Endothelial cell (in vitro differentiated cells): Measurements from ENCODE around the gene HDAC5. TPM values are rescaled to one million over a fixed set of nuclear protein-coding genes. Genes with fewer than 3 reads are reported as not detected.
A peak's percentile ranks its signal among the peaks of the same experiment; 100 is the strongest.
"Not testable (repeated sequence)": the region's sequence is repeated elsewhere in the genome, so short reads cannot be mapped to it uniquely, and the experiment has no call there.

Source experiments
- DNase-seq: peaks from one replicate; pipeline ENCODE4 v3.0.0; 2021; ENCODE audit warnings: low spot score
- H3K27ac Mint-ChIP-seq: one replicate; pipeline ENCODE4 v1.8.0; 2021; ENCODE audit warnings: mixed read lengths, inconsistent platforms; ENCODE audit not compliant: unreplicated experiment
- H3K27me3 Mint-ChIP-seq: one replicate; pipeline ENCODE4 v1.8.0; 2021; ENCODE audit warnings: mild to moderate bottlenecking, moderate library complexity, mixed read lengths, inconsistent platforms; ENCODE audit not compliant: unreplicated experiment
- H3K36me3 Mint-ChIP-seq: one replicate; pipeline ENCODE4 v1.8.0; 2021; ENCODE audit warnings: mild to moderate bottlenecking, low read depth, mixed read lengths, inconsistent platforms; ENCODE audit not compliant: unreplicated experiment
- H3K4me1 Mint-ChIP-seq: one replicate; pipeline ENCODE4 v1.8.0; 2021; ENCODE audit warnings: mild to moderate bottlenecking, mixed read lengths, inconsistent platforms; ENCODE audit not compliant: unreplicated experiment
- H3K4me3 Mint-ChIP-seq: one replicate; pipeline ENCODE4 v1.8.0; 2021; ENCODE audit warnings: mild to moderate bottlenecking, mixed read lengths, inconsistent platforms; ENCODE audit not compliant: unreplicated experiment
- H3K9me3 Mint-ChIP-seq: one replicate; pipeline ENCODE4 v1.8.0; 2021; ENCODE audit warnings: mixed read lengths, inconsistent platforms; ENCODE audit not compliant: unreplicated experiment
- CTCF ChIP-seq: fragments of 200-600 bp; sonication (generic); IDR thresholded peaks from one replicate; pipeline ENCODE4 v1.5.0; 2021; ENCODE audit warnings: antibody characterized with exemption; ENCODE audit not compliant: unreplicated experiment
- total RNA-seq: library from RNA; stranded (reverse); fragmentation: NEBNext Ultra II Directional; extraction: Animal tissue kit (Norgen Biotek cat#: 25700); gene quantifications from one replicate; pipeline ENCODE4 v1.2.1, GENCODE V29; 2021; ENCODE audit not compliant: unreplicated experiment

The HDAC5 gene
- total RNA-seq, 1 donor from 2014 or later: 51.4 TPM

GRCh38 chr17:44044071-44044470 is 79.4 kb downstream of the HDAC5 start:
- Mint-ChIP-seq H3K9me3 (no peaks in the 10 kb centered on the region), H3K27me3 (no peaks in the 10 kb centered on the region), H3K27ac (peak overlapping the region; percentile 26), H3K4me3 (no peak overlapping the region), H3K4me1 (peaks cover 9% of the 10 kb centered on the region), H3K36me3 (peaks cover 11% of the 10 kb centered on the region)
- no peak for DNase-seq
- TF ChIP-seq CTCF: no peak

GRCh38 chr17:44043272-44043696 is 80.2 kb downstream of the HDAC5 start:
- peaks cover 11% of the 10 kb centered on the region for H3K36me3 Mint-ChIP-seq
- TF ChIP-seq CTCF: no peak

GRCh38 chr17:44039829-44040635 is 83.4 kb downstream of the HDAC5 start:
- Mint-ChIP-seq H3K36me3 (peaks cover 18% of the 10 kb centered on the region), H3K9me3 (no peaks in the 10 kb centered on the region), H3K4me1 (peaks cover 9% of the 10 kb centered on the region), H3K27ac (no peak overlapping the region), H3K27me3 (no peaks in the 10 kb centered on the region), H3K4me3 (no peak overlapping the region)
- no peak for DNase-seq
- TF ChIP-seq CTCF: no peak

More at GRCh38 chr17:44043272-44043696, 80.2 kb downstream of the HDAC5 start:
- Mint-ChIP-seq H3K9me3 (no peaks in the 10 kb centered on the region), H3K4me1 (peaks cover 9% of the 10 kb centered on the region), H3K4me3 (no peak overlapping the region), H3K27me3 (no peaks in the 10 kb centered on the region), H3K27ac (peak overlapping the region; percentile 74)
- no peak for DNase-seq

GRCh38 chr17:44038604-44039011 is 84.8 kb downstream of the HDAC5 start:
- no peak for DNase-seq
- peaks cover 13% of the 10 kb centered on the region for H3K4me1 Mint-ChIP-seq
- peaks cover 18% of the 10 kb centered on the region for H3K36me3 Mint-ChIP-seq
- H3K27ac Mint-ChIP-seq: no peak overlapping the region
- H3K27me3 Mint-ChIP-seq: no peaks in the 10 kb centered on the region
- no peak for TF ChIP-seq CTCF
- no peaks in the 10 kb centered on the region for H3K9me3 Mint-ChIP-seq
- H3K4me3 Mint-ChIP-seq: no peak overlapping the region

GRCh38 chr17:44037471-44037870 is 86.0 kb downstream of the HDAC5 start:
- Mint-ChIP-seq H3K36me3 (peaks cover 20% of the 10 kb centered on the region), H3K27ac (peak overlapping the region; percentile 13), H3K27me3 (no peaks in the 10 kb centered on the region), H3K4me1 (peaks cover 15% of the 10 kb centered on the region), H3K4me3 (no peak overlapping the region), H3K9me3 (no peaks in the 10 kb centered on the region)
- TF ChIP-seq CTCF: no peak
- no peak for DNase-seq

GRCh38 chr17:44034688-44035087 is 88.8 kb downstream of the HDAC5 start:
- not testable (repeated sequence) for DNase-seq, H3K4me3 Mint-ChIP-seq, H3K9me3 Mint-ChIP-seq, H3K27ac Mint-ChIP-seq, H3K27me3 Mint-ChIP-seq
- Mint-ChIP-seq H3K4me1 (peaks cover 12% of the 10 kb centered on the region), H3K36me3 (peaks cover 33% of the 10 kb centered on the region)
